Stimulated activated CD4-positive, alpha-beta T cell treated with anti-CD3 and anti-CD28 coated beads, Interleukin-1b, Interleukin-23, amount 100 ng/mL, for 1 hour (primary cell): ENCODE results near the gene RPL23.
"Not testable (repeated sequence)": the region's sequence is repeated elsewhere in the genome, so short reads cannot be mapped to it uniquely, and the experiment has no call there.

Experiments
- DNase-seq, 2 donors: peaks; one replicate each; pipeline ENCODE4 v3.0.0-alpha.2; 2020; ENCODE audit warnings: low read depth in 2 of 2

The RPL23 gene

GRCh38 chr17:38867968-38868816, 14.7 kb upstream of the RPL23 start:
- no peak for DNase-seq

GRCh38 chr17:38867179-38867967, 13.9 kb upstream of the RPL23 start:
- peak in 1 of 2 donors; percentile 61 for DNase-seq

- DNase-seq: no peak
Measured at GRCh38 chr17:38864636-38865398, 11.3 kb upstream of the RPL23 start.

GRCh38 chr17:38861399-38861843, 7.9 kb upstream of the RPL23 start:
- DNase-seq: no peak

- no peak for DNase-seq
Measured at GRCh38 chr17:38857271-38857670, 3.8 kb upstream of the RPL23 start.

- not testable (repeated sequence) for DNase-seq
Measured at GRCh38 chr17:38855101-38855714, 1.7 kb upstream of the RPL23 start.

GRCh38 chr17:38852771-38853291, 690 bp downstream of the RPL23 start:
- DNase-seq: no peak

GRCh38 chr17:38851434-38851833, 2.1 kb downstream of the RPL23 start:
- no peak for DNase-seq

- DNase-seq: no peak
Measured at GRCh38 chr17:38850374-38850773, 3.1 kb downstream of the RPL23 start.

- no peak for DNase-seq
Measured at GRCh38 chr17:38848939-38849605, 4.4 kb downstream of the RPL23 start.

GRCh38 chr17:38848557-38848891, 5.0 kb downstream of the RPL23 start:
- DNase-seq: no peak

GRCh38 chr17:38844261-38844757, 9.2 kb downstream of the RPL23 start:
- no peak for DNase-seq

- no peak for DNase-seq
Measured at GRCh38 chr17:38825762-38826247, 27.7 kb downstream of the RPL23 start.

GRCh38 chr17:38824899-38825761, 28.4 kb downstream of the RPL23 start, which contains the start of gene CWC25:
CWC25 (minus strand) TSS chr17:38825321; CDS start chr17:38825183, 138 bp downstream.
- peak; percentile 85 to 97 for DNase-seq

- no peak for DNase-seq
Measured at GRCh38 chr17:38815576-38816193, 37.8 kb downstream of the RPL23 start.

GRCh38 chr17:38809828-38810227, 43.7 kb downstream of the RPL23 start:
- DNase-seq: no peak

GRCh38 chr17:38800237-38800760, 53.2 kb downstream of the RPL23 start:
- DNase-seq: no peak

- DNase-seq: peak; percentile 63 to 64
Measured at GRCh38 chr17:38799501-38800236, 53.9 kb downstream of the RPL23 start, which contains the start of gene PIP4K2B. PIP4K2B (minus strand) TSS chr17:38799556; CDS start chr17:38799424, 132 bp downstream.
